HepG2 (cell line): ENCODE data around the gene TROAP. TPM values are rescaled to one million over a fixed set of nuclear protein-coding genes. Genes with fewer than 3 reads are reported as not detected.

Experiments
- CREB1 ChIP-seq, 2 experiments: fragments of 450-650 bp in 1 of 2; IDR thresholded peaks; 2 replicates each; pipeline ENCODE4 v1.6.1; 2016 to 2017; ENCODE audit warnings: control low read depth in 1 of 2, mild to moderate bottlenecking in 1 of 2, missing compliant biosample characterization in 1 of 2, missing genetic modification characterization in 1 of 2
- DBP ChIP-seq: sonication (generic); formaldehyde crosslinking; IDR thresholded peaks from 2 replicates; pipeline ENCODE4 v1.4.0; 2020; ENCODE audit warnings: missing genetic modification reagents; ENCODE audit errors: not compliant biosample characterization
- E2F1 ChIP-seq: sonication (generic); formaldehyde crosslinking; IDR thresholded peaks from 2 replicates; pipeline ENCODE4 v1.5.0; 2020; ENCODE audit warnings: missing genetic modification reagents
- EZH2 ChIP-seq: conservative IDR thresholded peaks from 2 replicates; pipeline ENCODE4 v1.6.1; 2012; ENCODE audit warnings: mild to moderate bottlenecking, low read depth, low read length, moderate library complexity
- GFI1 ChIP-seq: sonication (generic); formaldehyde crosslinking; IDR thresholded peaks from 2 replicates; pipeline ENCODE4 v1.5.0; 2020; ENCODE audit warnings: missing genetic modification reagents, mild to moderate bottlenecking, borderline replicate concordance
- HDAC6 ChIP-seq: fragments of 200-600 bp; sonication (generic); IDR thresholded peaks from 2 replicates; pipeline ENCODE4 v1.7.0; 2017; ENCODE audit warnings: mild to moderate bottlenecking, antibody characterized with exemption, low read length, low read depth
- HHEX ChIP-seq: IDR thresholded peaks from 2 replicates; pipeline ENCODE4 v1.6.1; 2016; ENCODE audit warnings: control low read depth
- LCORL ChIP-seq, 2 experiments: fragments of 450-650 bp in 1 of 2; sonication (generic) in 1 of 2; formaldehyde crosslinking in 1 of 2; IDR thresholded peaks; 2 replicates each; pipeline versions ENCODE4 v1.5.0 to v1.6.1; 2017 to 2020; ENCODE audit warnings: antibody characterized with exemption in 1 of 2, missing genetic modification reagents in 1 of 2
- MEIS1 ChIP-seq: sonication (generic); formaldehyde crosslinking; IDR thresholded peaks from 2 replicates; pipeline ENCODE4 v1.9.0; 2021; ENCODE audit warnings: mild to moderate bottlenecking, missing genetic modification reagents, moderate library complexity, borderline replicate concordance
- NCOA5 ChIP-seq: sonication (generic); formaldehyde crosslinking; IDR thresholded peaks from 2 replicates; pipeline ENCODE4 v1.4.0; 2020; ENCODE audit warnings: missing genetic modification reagents
- NKX3-1 ChIP-seq: sonication (generic); formaldehyde crosslinking; IDR thresholded peaks from 2 replicates; pipeline ENCODE4 v1.5.0; 2020; ENCODE audit warnings: missing genetic modification reagents
- NR1H2 ChIP-seq: sonication (generic); formaldehyde crosslinking; IDR thresholded peaks from 2 replicates; pipeline ENCODE4 v1.8.1; 2022; ENCODE audit warnings: low read depth, missing genetic modification reagents, borderline replicate concordance
- PHB2 ChIP-seq: fragments of 450-650 bp; IDR thresholded peaks from 2 replicates; pipeline ENCODE4 v1.6.1; 2018; ENCODE audit not compliant: partially characterized antibody
- RORA ChIP-seq: sonication (generic); formaldehyde crosslinking; IDR thresholded peaks from 2 replicates; pipeline ENCODE4 v1.5.0; 2020; ENCODE audit warnings: mild to moderate bottlenecking, missing genetic modification reagents, moderate library complexity
- SNAPC5 ChIP-seq: sonication (generic); formaldehyde crosslinking; IDR thresholded peaks from 2 replicates; pipeline ENCODE4 v1.8.1; 2023; ENCODE audit warnings: mild to moderate bottlenecking, missing genetic modification reagents, borderline replicate concordance
- SOX13 ChIP-seq, 3 experiments: fragments of 450-650 bp in 1 of 3; sonication (generic) in 1 of 3; formaldehyde crosslinking in 1 of 3; IDR thresholded peaks in 2 of 3; conservative IDR thresholded peaks in 1 of 3; 2 replicates each; pipeline versions ENCODE4 v1.5.0 to v1.6.1; 2016 to 2020; ENCODE audit warnings: antibody characterized with exemption in 1 of 3, mild to moderate bottlenecking in 1 of 3, missing compliant biosample characterization in 1 of 3, missing genetic modification reagents in 1 of 3, moderate library complexity in 1 of 3
- THAP11 ChIP-seq: IDR thresholded peaks from 2 replicates; pipeline ENCODE4 v1.6.1; 2016; ENCODE audit warnings: missing biosample characterization, missing genetic modification reagents
- TIGD3 ChIP-seq: sonication (generic); formaldehyde crosslinking; IDR thresholded peaks from 2 replicates; pipeline ENCODE4 v1.5.1; 2020; ENCODE audit warnings: mild to moderate bottlenecking, missing genetic modification reagents, borderline replicate concordance
- TRAFD1 ChIP-seq: sonication (generic); formaldehyde crosslinking; IDR thresholded peaks from 2 replicates; pipeline ENCODE4 v1.5.1; 2020; ENCODE audit warnings: missing genetic modification reagents, mild to moderate bottlenecking, borderline replicate concordance
- ZBTB8A ChIP-seq: sonication (generic); formaldehyde crosslinking; IDR thresholded peaks from 2 replicates; pipeline ENCODE4 v1.4.0; 2020; ENCODE audit warnings: mild to moderate bottlenecking, low read depth, missing genetic modification reagents, borderline replicate concordance
- ZNF205 ChIP-seq: IDR thresholded peaks from 2 replicates; pipeline ENCODE4 v1.6.1; 2018; ENCODE audit warnings: missing biosample characterization, missing genetic modification reagents
- ZNF546 ChIP-seq: sonication (generic); formaldehyde crosslinking; conservative IDR thresholded peaks from 2 replicates; pipeline ENCODE4 v1.8.1; 2023; ENCODE audit warnings: mild to moderate bottlenecking, missing genetic modification reagents
- ZSCAN5A ChIP-seq: sonication (generic); formaldehyde crosslinking; IDR thresholded peaks from 2 replicates; pipeline ENCODE4 v1.8.0; 2022; ENCODE audit warnings: mild to moderate bottlenecking, missing genetic modification reagents, borderline replicate concordance
- polyA plus RNA-seq, 8 experiments: library from polyadenylated mRNA; depleted of rRNA in 3 of 8; stranded (reverse) in 7 of 8; unstranded in 1 of 8; fragments of >200 nt; fragmentation: Illumina TruSeq in 4 of 8; extraction: Trizol in 4 of 8; gene quantifications; 2 replicates each; pipeline versions ENCODE4 v1.2.1 to v1.2.3, GENCODE V29; 2011 to 2016; ENCODE audit warnings: low read depth in 4 of 8, missing spikeins in 1 of 8, mixed read lengths in 1 of 8; ENCODE audit not compliant: insufficient read depth in 1 of 8
- total RNA-seq, 5 experiments: library from RNA; depleted of rRNA; stranded (reverse); fragments of >200 nt; fragmentation: Illumina TruSeq; extraction: Trizol; gene quantifications; 2 replicates each; pipeline ENCODE4 v1.2.3, GENCODE V29; 2016; ENCODE audit warnings: low read depth in 1 of 5

Gene TROAP
- total and polyA plus RNA-seq, 2 of the 13 experiments (the other 11 are each of a cell fraction or from before 2014, with no cell fraction given): 22.5 to 30.9 TPM

- TF ChIP-seq TRAFD1: no peak
- TF ChIP-seq CREB1 (IDR thresholded peaks at IDR 0.05): peak; percentile 61
- TF ChIP-seq CREB1 (CRISPR knock-in tag; IDR thresholded peaks at IDR 0.05): peak; percentile 82; the same call in 1 of the 2 replicates
- TF ChIP-seq ZBTB8A: no peak
- no peak for TF ChIP-seq EZH2
- no peak for TF ChIP-seq HHEX (CRISPR knock-in tag)
- TF ChIP-seq RORA (CRISPR knock-in tag): no peak
- no peak for TF ChIP-seq ZNF546 (CRISPR knock-in tag)
- no peak for TF ChIP-seq NR1H2 (CRISPR knock-in tag)
- TF ChIP-seq PHB2: no peak
- no peak for TF ChIP-seq TIGD3 (CRISPR knock-in tag)
- no peak for TF ChIP-seq NKX3-1 (CRISPR knock-in tag)
- TF ChIP-seq HDAC6: no peak
- TF ChIP-seq THAP11 (CRISPR knock-in tag): no peak
- TF ChIP-seq E2F1 (CRISPR knock-in tag): no peak
- TF ChIP-seq MEIS1 (CRISPR knock-in tag): no peak
- no peak for TF ChIP-seq SNAPC5 (CRISPR knock-in tag)
- TF ChIP-seq SOX13 (IDR thresholded peaks at IDR 0.05): no peak
- no peak for TF ChIP-seq SOX13 (CRISPR knock-in tag; conservative IDR thresholded peaks at IDR 0.05 in 1 of 2, IDR thresholded peaks at IDR 0.05 in 1 of 2)
- TF ChIP-seq GFI1 (CRISPR knock-in tag): no peak
- no peak for TF ChIP-seq DBP (CRISPR knock-in tag)
- TF ChIP-seq NCOA5 (CRISPR knock-in tag): no peak
- no peak for TF ChIP-seq ZNF205 (CRISPR knock-in tag)
- TF ChIP-seq LCORL (IDR thresholded peaks at IDR 0.05): no peak
- 0 out of 2 replicates have a peak, but pooled peaks have one; percentile 27 for TF ChIP-seq LCORL (CRISPR knock-in tag; IDR thresholded peaks at IDR 0.05)
- TF ChIP-seq ZSCAN5A: no peak
These were observed 34.6 kb upstream of the TROAP start (continued) for GRCh38 chr12:49288412-49288853.
